NCI-H2196 treated with DMSO at 0.1 percent for 48 hours (cell line): ENCODE measurements around the gene ABTB2.

Source experiments
- DNase-seq: peaks from one replicate; lab custom pipeline; 2025; ENCODE audit not compliant: unreplicated experiment; lab: John Stamatoyannopoulos, UW

ABTB2 gene

DNA sequence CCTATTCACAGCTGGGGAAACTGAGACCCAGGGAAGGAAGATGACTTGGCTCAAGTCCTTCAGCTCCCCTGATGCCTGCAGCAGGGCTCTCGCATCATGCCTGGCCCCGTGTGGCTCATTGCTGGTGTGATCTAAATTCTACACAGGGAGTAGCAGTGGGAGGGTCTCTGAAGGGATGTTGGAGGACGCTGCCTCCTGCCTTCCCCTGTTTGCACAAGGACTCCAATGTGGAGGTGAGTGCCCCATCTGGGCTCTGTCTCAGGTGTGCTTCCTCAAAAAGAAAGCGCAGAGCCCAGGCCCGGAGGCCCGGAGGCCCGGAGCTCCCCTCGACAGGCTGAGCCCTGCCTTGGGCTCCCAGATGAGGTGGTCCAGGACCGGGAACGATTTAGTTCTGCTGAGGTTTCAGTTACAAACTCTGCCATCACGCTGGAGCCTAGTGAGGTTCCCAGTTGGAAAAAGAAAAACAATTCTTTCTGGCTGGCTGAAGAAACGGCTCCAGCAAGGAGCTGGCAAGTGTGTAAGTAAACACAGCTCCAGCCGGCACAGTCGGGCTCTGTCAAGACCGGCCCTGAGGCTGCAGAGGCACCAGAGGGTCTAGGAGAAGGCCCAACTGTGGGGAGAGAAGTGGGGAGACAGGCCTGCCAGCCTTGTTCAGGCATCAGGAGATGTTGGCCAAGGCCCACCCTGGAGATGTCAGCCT is 202.6 kb downstream of the ABTB2 start:
- no peak for DNase-seq

DNA sequence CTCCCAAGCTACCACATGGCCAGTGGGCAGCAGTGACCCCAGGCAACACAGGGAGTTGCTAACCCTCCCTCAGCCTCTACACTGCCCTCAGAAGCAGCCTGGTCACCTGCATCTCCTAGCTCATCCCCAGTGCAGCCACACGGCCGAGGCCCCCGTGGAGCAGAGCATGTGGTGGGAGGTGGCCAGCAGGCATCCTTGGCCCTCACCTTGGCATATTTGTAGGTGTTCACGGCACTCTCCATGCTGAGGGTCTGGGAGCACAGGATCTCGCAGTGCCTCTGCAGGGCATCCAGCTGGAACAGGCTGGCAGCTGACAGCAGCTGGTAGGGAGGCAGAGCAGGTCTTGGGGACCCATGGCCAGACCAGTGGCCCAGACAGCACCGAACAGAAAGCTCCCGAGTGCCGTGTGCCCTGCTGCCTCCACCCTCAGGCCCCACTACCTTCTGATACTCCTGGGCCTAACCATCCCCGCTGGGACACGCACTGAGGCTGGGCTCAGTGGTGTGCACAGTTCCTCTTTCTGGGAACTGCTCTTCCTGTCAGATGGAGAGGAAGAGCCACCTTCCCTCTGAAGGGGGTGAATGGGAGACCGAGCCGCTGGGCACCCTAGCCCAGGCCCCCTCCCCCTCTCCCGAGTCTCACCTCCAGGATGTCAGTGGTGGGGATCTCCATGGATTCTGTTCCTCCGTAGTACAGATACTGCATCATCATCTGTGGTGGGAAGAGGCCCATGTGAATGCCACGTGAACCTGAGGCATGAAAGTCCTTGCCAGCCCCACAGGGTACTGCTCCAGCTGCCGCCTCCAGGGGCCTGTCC is 203.5 kb downstream of the ABTB2 start:
- DNase-seq, result no peak

DNA sequence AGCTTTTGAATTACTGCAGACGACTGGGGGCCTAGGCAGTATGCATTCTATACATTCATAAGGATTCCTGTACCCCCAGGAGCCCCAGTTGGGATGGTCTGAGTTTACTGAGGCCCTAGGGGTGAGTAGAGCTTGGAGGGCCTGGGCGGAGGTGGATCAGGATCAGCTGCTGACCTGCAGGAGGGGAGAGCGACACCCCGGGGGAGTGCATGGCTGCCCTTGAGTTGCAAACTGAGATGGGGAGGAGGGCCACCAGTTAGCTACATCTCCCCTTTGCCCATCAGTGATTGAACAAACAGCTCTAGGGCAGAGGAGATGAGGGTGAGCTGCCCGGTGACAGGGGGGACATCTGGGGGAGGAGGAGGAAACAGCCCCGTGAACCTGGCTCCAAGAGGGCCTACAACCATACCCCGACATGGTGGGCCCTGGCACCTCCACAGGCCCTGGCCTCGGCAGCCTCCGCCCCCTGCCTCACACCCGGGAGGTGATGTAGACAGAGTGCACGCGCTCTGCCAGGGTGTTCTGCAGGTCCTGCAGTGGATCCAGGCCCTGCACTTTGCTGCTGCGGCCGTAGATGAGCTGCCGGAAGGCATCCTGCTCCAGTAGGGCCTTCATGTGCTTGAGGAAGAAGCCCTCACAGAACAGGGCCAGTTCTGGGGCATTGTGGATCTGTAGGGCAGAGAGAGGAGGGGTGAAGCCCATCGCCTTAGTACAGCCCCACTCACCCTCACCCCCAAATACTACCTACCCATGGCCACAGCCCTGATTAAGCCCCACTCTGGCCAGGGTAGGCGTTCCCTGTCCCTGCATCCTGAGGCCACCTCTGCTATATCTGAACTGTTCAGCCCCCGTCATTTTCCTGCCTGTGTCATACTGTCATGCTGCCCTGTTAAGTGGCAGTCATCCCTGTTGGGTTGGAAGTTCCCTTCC is 205.6 kb downstream of the ABTB2 start:
- no peak for DNase-seq

DNA sequence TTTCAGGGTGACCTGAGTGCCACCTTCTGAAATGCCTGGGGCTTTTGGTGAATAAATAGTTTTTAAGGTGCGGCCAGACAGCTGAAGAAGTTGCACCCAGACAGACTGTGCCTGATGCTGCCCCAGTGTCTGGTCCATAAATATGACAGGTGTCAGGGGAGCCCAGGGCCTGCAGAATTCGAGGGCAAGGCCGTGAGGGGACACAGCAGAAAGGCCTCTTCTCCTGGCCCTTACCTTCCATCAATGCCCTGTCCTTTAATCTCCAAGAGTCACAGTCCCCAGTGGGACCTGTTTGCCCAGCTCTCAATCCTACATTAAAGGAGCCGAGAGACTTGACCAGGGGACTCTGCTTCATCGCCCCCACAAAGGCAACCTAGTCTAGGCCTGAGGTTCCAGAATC is 206.6 kb downstream of the ABTB2 start:
- DNase-seq, result no peak

DNA sequence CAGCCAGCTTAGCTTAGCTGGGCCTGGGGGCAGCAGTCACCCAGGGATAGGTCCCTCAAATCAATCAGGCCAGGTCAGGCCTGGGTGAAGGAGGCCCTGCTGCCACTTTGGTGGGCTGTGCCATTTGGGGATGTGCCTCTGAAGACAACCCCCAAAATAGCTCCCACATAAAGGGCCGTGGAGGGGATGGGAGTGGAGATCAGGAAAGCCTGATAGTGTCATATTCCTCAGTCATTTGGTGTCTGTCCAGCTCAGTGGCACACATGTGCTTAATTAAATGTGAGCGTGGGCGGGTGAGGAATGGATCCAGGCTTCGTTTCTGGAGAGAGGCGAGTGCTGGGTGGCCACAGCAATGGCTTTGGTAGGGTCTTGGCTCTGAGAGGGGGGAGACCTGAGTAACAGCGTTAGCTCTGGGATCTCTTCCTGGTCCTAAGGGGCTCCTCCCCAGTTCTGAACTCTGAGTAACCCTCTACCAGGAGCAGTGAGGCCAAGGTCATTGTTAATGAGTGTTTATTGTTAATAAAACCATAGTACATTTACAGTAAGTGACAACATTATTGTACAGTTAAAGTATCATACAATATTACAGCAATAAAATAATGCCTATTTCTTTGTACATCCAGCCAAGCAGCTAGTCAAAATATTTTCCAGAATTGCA is 207.2 kb downstream of the ABTB2 start:
- DNase-seq, result no peak

DNA sequence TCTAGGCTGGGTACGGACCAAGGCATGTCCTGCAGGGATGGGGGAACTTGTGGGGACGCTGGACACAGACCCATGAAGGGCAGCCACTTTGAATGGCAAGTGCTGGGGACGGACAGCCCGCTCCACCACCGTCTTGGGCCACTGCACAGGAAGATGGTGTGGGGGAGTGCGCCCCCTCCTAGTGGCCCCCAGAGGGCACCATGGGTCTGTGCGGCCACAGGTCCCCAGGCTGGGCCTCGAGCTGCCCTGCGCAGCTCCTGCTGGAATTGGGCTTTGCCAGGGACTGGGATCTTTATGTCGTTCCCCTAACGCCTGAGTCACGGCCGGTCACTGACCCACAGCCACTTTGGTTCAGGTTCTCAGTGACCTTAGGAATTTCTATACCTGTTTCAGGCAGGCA is 208.0 kb downstream of the ABTB2 start:
- DNase-seq, result no peak

DNA sequence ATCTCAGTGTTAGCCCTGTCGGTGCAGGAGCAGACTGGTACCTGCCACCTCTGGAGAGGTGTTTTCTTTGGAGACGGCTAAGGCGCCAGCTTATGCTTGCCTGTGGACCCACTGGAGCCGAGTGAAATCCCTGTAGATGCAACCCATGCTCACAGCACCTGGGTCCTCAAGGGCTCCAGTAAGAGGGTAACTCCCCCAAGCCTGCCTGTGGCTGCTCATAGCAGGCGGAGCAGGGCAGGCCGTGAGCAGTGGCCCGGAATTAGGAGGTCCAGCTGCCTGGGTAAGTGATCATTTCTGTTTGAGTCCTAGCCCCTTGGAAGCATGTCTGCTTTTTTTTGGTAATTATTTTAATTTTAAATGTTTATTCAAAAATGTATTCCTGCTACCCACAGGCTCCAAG is 208.5 kb downstream of the ABTB2 start:
- no peak for DNase-seq

DNA sequence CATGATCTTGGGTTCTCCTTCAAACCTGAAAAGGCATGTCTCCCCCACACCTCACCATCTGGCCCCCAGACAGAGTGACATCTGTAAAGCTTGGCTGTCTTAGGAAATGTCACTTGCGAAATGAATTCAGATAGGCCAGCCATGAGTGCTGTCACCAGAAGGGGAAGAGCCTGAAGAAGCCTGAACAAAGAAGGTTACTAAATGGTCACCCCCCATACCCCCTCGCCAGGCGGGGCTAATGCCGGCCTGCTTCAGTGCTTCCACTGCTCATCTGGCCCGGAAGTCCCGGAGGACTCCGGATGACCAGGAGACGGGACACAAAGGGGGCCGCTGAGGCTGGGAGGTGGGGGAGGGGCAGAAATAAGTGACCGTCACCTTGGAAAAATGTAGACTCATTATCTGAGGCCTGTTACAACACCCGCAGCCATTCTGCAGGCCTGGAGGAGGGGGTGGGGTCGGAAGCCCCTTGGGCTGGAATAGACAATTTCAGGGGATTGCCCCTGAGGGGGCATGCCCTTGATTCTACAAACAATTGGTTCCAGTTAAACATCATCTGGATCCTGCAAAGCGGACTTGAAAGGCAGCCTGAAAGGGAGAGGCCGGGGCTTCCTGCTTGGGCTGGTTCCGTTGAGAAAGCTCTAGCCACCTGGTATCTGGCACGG is 209.2 kb downstream of the ABTB2 start:
- DNase-seq, result no peak

DNA sequence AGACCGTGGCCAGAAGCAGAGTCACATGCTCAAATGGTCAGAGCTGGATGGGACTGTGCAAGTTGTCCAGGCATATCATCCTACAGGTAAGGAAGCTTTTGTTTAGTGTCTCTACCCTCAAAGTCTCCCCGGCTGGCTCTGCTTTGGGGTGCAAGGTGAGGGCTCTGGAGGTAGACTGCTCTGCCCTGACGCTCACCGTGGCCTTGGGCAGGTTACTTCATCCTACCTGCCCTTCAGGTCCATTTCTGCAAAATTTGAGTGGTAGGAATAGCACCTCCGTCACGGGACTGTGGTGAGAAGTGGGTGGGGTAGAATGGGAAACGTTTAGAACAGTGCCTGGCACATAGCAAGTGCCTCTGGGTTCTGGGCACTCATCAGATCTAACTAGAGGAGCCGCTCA is 210.2 kb downstream of the ABTB2 start:
- no peak for DNase-seq

DNA sequence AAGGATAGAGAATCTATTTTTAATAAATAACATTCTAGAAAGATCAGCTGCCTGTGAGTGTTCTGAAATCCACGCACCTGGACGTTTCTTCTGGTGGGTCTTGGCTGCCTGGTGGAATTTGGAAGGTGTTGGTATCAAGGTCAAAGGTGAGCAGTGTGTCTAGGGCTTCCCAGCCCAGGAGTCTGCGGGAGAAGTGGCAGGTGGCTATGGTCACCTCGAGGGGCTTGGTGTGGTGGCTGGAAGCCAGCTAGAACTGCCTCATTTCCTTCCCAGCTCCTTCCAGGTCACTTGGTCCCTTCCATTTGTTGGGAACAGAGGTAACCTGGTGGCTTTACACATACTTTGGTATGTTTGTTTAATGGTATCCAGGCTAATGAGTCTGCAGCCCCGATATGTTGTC is 210.9 kb downstream of the ABTB2 start:
- DNase-seq, result no peak

DNA sequence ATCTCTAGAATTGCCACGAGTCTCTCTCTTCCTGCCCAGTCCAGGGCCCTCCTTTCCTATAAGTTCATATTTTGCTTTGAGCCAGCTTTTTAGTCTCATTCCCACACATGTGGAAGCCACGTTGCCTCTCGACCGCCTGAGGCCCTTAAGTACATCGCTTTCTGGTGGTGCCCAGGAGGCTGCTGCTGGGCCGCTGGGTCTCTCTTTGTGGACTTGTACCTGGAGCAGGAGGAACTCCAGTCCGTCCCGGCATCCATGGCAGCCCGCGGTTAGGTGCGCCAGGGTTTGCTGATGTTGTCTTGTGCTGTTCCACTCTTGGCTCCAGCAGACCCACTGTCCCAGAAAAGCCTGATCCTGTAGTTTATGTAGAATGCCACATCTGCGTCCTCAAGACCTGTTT is 211.4 kb downstream of the ABTB2 start:
- no peak for DNase-seq

DNA sequence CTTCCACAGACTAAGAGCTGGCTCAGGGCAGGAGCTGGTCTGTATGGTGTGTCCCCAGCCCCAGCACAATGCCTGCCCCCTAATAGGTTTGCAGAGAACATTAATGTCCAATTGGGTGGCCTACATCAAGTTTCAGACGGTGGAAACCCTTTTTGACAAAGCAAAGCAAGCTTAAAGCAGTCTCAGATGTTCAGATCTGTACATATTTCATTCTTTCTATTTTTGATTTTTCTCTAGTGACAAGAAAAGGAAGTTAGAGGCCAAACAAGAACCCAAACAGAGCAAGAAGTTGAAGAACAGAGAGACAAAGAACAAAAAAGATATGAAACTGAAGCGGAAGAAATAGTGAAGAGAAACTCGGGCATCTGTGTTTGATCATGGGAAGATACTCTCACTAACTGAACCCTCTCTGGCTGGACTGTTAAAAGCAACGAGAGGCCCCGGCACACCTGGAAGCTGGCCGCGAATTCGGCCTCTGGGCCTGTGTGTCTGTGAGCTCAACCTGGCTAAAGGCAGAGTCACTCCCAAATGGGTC is 211.9 kb downstream of the ABTB2 start:
- DNase-seq, result no peak

DNA sequence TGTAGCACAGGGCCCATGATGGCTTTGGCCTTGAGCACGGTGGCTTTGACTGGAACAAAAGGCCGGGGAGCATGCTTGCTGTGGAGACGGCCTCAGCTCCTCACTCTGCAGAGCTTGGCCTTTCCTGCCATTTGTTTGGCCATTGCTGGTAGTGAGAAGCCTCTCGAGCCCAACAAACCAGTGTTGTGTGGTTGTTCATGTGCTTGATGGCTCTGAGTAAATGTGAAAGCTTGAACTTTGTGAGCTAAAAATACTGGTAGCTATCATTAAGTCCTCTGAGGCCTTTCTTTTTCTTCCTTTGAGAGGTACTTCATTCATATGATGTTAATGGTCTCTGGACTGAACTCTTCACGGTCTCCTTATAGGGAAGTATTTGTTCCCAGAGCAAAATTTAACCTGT is 212.7 kb downstream of the ABTB2 start:
- DNase-seq, result no peak

DNA sequence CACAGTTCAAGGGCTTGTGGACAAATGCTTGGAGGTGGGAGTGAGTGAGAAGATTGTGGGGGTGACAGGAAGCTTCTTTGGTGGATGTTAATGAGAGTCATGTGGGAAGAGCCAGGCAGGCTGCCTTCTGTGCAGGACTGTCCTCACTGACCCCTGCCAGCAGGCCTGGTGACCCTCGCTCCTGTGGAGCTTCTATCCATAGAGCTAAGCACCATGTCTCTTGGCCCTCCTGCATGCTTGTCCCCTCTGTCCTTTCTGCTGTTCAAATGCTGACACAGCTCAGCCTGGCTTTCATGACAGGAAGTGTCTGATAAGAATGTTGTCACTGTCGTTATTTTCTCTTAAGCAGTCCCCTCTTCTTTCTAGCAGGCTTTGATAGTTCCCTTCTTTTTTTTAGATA is 214.8 kb downstream of the ABTB2 start:
- no peak for DNase-seq

DNA sequence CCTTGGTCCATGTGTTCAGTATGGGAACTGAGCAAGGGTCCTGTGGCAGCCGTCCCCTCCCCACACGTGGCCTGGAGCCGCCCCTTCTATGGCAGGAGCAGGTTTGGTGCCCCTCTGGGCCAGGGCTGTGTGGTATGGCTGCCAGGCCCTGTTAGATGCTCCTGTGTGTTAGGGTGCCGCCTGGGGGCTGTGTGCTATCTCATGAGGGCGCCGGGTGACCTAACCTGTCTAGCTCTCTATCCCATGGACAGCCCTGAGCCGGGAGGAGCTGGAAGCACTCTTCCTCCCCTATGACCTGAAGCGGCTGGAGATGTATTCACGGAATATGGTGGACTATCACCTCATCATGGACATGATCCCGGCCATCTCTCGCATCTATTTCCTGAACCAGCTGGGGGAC is 217.7 kb downstream of the ABTB2 start:
- DNase-seq, result no peak

DNA sequence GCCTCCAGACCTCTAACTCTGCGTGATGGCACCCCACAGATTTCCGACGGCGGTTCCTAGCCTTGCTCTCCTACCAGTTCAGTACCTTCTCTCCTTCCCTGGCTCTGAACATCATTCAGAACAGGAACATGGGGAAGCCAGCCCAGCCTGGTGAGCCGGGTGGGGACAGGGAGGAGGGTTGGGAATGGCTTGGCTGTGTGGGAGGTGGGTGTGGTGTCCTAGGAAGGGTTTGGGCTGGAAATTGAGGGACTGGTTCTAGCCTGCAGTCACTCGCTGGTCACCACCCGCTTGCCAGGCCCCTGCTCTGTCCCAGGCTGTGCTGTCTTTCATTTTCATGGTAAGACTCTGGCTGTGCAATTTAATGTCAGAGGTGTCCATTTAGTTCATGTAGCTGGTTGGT is 218.5 kb downstream of the ABTB2 start:
- no peak for DNase-seq

DNA sequence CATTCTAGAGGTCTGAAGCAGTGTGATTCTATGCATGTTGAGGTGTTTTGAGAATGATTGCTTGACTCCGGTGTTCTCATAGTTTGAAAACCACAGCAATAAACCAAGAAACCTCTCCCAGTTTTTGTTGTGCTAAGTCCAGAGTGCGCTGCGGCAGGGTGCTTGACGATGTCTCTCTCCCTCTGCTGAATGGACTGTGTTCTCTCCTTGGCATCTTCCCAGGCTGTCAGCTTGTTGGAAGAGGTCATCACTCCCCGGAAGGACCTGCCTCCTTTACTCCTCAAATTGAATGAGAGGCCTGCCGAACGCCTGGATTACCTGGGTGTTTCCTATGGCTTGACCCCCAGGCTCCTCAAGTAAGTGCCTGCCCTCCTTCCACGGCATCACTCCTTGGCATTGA is 221.4 kb downstream of the ABTB2 start:
- DNase-seq, result no peak

DNA sequence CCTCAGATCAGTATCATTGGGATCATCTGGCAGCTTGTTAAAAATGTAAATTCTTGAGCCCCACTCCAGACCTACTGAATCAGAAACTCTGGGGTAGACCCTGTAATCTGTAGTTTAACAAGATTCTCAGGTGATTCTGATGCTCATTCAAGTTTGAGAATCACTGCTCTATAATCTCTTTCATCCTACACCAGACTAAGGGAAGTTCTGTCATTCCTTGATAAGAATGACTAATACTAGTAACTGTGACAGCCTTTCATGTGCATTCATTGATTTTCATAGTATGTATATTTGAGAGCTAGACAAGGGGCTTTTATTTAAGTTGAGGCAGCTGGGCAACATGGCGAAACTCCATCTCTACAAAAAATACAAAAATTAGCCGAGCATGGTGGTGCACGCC is 222.4 kb downstream of the ABTB2 start:
- no peak for DNase-seq

DNA sequence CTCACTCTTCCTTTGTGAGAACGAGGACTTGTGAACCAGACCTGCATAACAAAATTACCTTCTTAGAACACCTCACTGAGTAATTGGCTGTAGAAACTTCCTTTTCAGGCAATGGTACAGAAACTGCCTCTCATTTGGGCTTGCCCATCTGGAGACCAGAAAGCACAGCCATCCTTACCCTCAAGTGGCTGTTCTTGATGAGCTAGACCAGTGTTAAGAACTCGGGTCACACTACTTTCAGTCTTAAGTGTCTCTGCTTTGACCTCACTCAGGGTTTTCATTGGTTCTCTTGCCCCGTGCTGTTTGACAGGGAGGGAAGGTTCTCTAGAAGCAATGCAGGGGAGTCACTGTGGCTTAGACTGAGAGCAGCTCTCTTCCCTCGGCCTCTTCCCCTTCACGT is 223.0 kb downstream of the ABTB2 start:
- no peak for DNase-seq

DNA sequence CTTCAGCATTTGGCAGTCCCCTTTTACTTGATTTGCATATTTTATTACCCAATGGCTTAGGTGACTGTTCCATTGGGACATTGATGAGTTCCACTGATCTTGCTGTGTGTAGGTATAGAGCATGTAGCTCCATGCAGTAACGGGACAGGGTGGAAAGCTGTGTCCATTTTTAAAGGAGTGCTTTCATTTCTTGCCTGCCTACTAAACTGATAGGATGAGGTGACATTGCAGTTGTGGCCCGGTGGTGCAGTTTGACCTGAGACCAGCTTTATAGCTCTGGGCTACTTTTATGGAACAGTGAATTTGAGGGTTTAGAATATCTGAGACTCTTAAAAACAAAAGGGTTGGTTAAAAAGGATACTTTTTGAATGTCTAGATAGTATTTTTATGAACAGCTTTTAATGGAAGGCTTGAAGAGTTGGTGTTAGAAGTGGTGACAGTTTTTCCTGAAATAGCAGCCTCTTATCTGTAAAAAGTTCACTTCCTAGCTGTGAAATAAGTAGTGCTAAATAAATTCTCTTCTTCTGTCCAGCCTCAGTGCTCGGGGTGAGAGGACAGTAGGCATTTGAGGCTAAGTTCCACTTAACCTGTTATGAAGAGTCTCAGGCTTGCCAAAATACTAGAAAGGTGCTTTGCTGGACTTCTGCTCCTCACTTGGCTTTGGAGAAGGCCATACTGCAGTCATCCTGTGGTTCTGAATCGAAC is 225.4 kb downstream of the ABTB2 start:
- no peak for DNase-seq
